CD1c-positive myeloid dendritic cell (primary cell): ENCODE results near the gene NUP62CL.

ENCODE experiments used
- DNase-seq: peaks from one replicate; pipeline ENCODE4 v3.0.0-alpha.2; 2016; ENCODE audit errors: extremely low spot score

The NUP62CL gene

DNA sequence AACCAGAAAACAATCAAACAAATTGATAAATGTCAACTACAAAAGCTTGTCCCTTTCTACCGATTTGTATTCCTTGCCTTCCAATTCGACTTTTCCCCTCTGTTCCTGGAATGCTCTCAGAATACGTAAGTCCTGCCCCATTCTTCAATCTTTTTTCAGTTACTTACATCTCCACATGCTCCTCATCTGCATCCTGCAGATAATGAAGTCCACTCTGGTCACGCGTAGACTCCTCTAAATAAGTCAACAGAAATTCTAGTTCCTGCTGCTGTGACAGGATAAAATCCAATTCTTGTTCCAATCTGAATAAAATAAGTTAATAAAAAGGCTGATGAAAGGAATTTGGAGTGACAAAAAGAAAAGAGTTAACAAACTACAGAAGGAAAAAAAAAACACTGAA lies 53.2 kb downstream of the NUP62CL start:
- no peak for DNase-seq

GRCh38 chrX:107146670-107147069 lies 59.6 kb downstream of the NUP62CL start:
- DNase-seq = peak; percentile 1

DNA sequence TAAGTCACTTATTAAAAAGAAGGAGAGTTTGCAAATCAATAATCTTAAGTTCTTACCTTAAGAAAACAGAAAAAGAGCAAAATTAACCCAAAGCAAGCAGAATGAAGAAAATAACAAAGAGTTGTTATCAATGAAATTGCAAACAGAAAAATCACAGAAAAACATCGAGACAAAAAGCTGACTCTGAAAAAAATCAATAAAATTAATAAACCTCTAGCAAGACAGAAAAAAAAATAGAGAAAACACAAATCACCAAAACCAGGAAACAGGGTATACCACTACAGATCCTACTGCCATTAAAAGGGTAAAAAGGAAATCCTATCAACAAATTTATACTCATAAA lies 70.3 kb downstream of the NUP62CL start:
- DNase-seq = no peak

DNA sequence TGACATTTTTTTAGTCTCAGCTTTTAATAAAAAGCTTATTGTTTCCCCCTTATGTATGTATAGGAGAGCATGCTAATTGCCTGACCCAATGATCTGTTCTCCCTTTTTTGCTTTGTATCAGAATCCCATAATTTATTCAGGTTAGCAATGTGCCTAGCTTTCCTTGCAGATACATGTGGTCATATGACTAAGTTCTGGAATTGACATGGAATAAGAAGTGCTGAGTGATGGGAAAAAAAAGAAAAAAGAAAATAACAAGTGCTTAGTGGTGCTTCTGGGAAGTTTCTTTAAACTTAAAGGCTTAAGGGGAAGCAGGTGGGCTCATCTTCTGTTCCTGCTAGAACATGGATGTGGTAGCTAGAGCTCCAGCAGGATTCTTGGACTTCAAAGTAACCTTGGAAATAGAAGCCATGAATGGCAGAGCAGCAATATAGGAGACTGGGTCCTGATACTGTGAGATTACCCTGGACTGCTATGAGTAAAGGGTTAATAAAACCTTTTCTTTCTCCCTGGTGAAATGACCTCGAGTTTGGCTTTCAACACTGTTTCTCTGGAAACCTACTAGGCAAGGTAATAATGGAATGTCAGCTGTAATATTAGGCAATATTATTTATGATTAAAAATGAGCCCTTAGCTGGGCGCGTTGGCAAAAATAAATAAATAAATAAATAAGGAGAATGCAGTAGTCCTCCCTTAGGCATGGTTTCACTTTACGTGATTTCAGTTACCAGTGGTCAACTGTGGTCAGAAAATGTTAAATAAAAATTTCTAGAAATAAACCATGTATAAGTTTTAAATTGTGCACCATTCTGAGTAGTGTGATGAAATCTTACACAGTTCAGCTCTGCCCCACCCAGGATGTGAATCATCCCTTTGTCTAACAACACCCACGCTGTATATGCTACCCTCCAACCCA lies 70.9 kb downstream of the NUP62CL start:
- DNase-seq = peak; percentile 5

- no peak for DNase-seq
Observed at GRCh38 chrX:107123750-107124149, 82.5 kb downstream of the NUP62CL start.

GRCh38 chrX:107119283-107119682 lies 87.0 kb downstream of the NUP62CL start:
- no peak for DNase-seq

DNA sequence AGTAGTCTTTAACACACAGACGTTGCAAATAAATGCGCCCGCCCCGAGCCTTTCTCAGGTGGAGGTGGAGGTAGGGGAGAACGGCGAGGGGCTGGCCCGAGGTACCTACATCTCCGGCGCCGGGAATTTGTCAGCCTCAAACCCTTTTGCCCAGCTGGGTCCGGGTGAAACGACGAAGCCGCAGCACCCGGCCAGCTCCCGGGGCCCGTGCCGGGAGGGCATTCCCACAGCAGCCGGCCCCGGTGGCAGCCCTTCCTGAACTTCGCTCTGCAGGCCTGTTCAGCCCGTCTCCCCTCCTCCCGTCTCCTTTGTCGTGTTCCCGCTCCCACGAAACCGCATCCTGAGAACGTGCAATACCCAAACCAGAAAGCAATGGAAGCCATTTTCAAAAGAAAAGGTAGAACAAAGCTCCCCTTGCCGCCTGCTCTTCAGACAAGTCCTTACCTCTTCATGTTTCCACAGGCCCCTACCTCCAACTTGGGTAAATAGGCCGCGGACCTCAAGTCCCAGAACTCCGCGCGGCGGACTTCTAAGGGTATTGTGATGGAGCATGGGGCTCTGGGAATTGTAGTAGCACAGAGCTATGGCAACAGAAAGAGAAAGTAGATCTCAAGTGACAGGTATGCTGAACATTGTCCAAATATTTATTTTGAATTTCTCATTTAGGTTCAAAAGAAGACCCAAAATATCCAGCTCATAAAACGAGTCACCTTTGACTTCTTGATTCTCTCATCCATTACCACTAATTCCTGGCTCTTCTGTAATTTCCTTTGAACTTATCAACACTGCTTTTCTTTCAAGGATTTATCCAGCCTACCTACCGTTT lies 87.7 kb downstream of the NUP62CL start, which contains the start of gene RBM41:
Gene RBM41, minus strand, starts transcription at position 501 of the 826 bp plus-strand sequence. Its CDS starts 49 bp downstream, at position 452.
- peak; percentile 63 for DNase-seq

GRCh38 chrX:107117993-107118321 lies 88.3 kb downstream of the NUP62CL start:
- peak; percentile 5 for DNase-seq

GRCh38 chrX:107107459-107107858 lies 98.8 kb downstream of the NUP62CL start:
- no peak for DNase-seq

DNA sequence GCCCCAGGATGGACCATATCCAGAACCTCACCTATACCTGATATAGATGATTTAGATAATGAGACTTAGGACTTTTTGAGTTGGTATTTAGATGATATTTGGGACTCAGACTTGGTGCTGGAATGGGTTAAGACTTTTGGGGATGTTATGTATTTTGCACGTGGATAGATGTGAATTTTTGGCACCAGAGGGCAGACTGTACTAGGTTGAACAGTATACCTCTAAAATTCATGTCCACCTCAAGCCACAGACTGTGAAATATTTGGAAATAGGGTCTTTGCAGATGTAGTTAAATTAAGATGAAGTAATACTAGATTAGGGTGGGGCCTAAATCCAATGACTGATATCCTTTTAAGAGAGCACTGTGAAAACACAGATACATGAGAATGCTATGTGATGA lies 103.3 kb downstream of the NUP62CL start:
- no peak for DNase-seq

DNA sequence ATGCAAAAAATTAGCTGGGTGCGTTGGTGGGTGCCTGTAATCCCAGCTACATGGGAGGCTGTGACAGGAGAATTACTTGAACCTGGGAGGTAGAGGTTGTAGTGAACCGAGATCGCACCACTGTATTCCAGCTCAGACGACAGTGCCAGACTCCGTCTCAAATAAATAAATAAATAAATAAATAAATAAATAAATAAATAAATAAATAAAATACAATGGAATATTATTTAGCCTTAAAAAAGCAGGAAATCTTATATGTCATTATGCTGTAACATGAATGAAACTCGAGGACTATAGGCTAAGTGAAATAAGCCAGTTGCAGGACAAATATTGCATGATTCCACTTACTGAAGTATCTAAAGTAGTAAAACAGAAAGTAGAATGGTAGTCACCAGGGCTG lies 130.1 kb downstream of the NUP62CL start:
- no peak for DNase-seq
